HEK293 (cell line): ENCODE data around the gene ATP2B3.

ENCODE experiments used
- CTCF ChIA-PET: fragments of 350-600 bp; formaldehyde crosslinking; extraction: SDS; loops from one replicate; lab custom pipeline; 2021; ENCODE audit warnings: antibody characterized with exemption; lab: Yijun Ruan, JAX
- POLR2A ChIA-PET: fragments of 300-600 bp; formaldehyde crosslinking; extraction: SDS; loops from one replicate; lab custom pipeline; 2020; ENCODE audit warnings: antibody characterized with exemption, inconsistent platforms; lab: Yijun Ruan, JAX
- H3K27ac ChIP-seq: fragments of 200-500 bp; sonication (Bioruptor generic); 2 replicates; pipeline ENCODE4 v1.5.1; 2014; ENCODE audit warnings: low read depth, low read length, control low read depth, inconsistent platforms; ENCODE audit errors: extremely low read depth
- H3K36me3 ChIP-seq, 2 experiments: fragments of 200-500 bp in 1 of 2; sonication (Bioruptor generic) in 1 of 2; 1 replicate in 1 of 2; 2 replicates in 1 of 2; pipeline ENCODE4 v1.5.1; 2014 to 2017; ENCODE audit warnings: inconsistent platforms in 2 of 2, low read length in 2 of 2; ENCODE audit not compliant: control insufficient read depth in 2 of 2, insufficient read depth in 1 of 2
- H3K4me1 ChIP-seq: fragments of 200-500 bp; sonication (Bioruptor generic); 2 replicates; pipeline ENCODE4 v1.5.1; 2014; ENCODE audit warnings: mild to moderate bottlenecking, low read length, inconsistent platforms; ENCODE audit not compliant: control insufficient read depth, insufficient read depth
- H3K4me3 ChIP-seq: 2 replicates; pipeline ENCODE4 v1.5.1; 2011; ENCODE audit warnings: low read depth, mild to moderate bottlenecking, control low read depth, low read length, moderate library complexity
- H3K9me3 ChIP-seq: fragments of 200-500 bp; sonication (Bioruptor generic); 2 replicates; pipeline ENCODE4 v1.5.1; 2014; ENCODE audit warnings: low read depth, low read length, inconsistent platforms; ENCODE audit not compliant: control insufficient read depth, insufficient read depth
- EGR2 ChIP-seq: fragments of 450-650 bp; formaldehyde crosslinking; IDR thresholded peaks from 2 replicates; pipeline ENCODE4 v1.5.1; 2016; ENCODE audit warnings: low read depth, missing biosample characterization, missing genetic modification characterization
- INSM2 ChIP-seq: fragments of 450-650 bp; formaldehyde crosslinking; IDR thresholded peaks from 2 replicates; pipeline ENCODE4 v1.5.1; 2016; ENCODE audit warnings: missing biosample characterization, missing genetic modification characterization
- ZBTB8A ChIP-seq: fragments of 450-650 bp; formaldehyde crosslinking; IDR thresholded peaks from 2 replicates; pipeline ENCODE4 v1.5.1; 2016; ENCODE audit warnings: missing biosample characterization, missing genetic modification characterization
- ZFHX2 ChIP-seq: fragments of 450-650 bp; formaldehyde crosslinking; conservative IDR thresholded peaks from 2 replicates; pipeline ENCODE4 v1.5.1; 2016; ENCODE audit warnings: missing biosample characterization, missing genetic modification characterization
- ZNF114 ChIP-seq: fragments of 450-650 bp; formaldehyde crosslinking; IDR thresholded peaks from 2 replicates; pipeline ENCODE4 v1.5.0; 2017; ENCODE audit warnings: missing biosample characterization, missing genetic modification characterization
- ZNF184 ChIP-seq: fragments of 450-650 bp; IDR thresholded peaks from 2 replicates; pipeline ENCODE4 v1.5.1; 2018; ENCODE audit warnings: missing biosample characterization, mild to moderate bottlenecking, missing genetic modification characterization
- ZNF221 ChIP-seq: fragments of 450-650 bp; formaldehyde crosslinking; IDR thresholded peaks from 2 replicates; pipeline ENCODE4 v1.5.1; 2017; ENCODE audit warnings: missing biosample characterization, missing genetic modification characterization, borderline replicate concordance
- ZNF404 ChIP-seq: fragments of 450-650 bp; formaldehyde crosslinking; IDR thresholded peaks from 2 replicates; pipeline ENCODE4 v1.5.1; 2017; ENCODE audit warnings: missing biosample characterization, missing genetic modification characterization
- ZNF449 ChIP-seq: fragments of 450-650 bp; formaldehyde crosslinking; IDR thresholded peaks from 2 replicates; pipeline ENCODE4 v1.5.1; 2017; ENCODE audit warnings: missing biosample characterization, mild to moderate bottlenecking, missing genetic modification characterization, moderate library complexity
- ZNF544 ChIP-seq: fragments of 450-650 bp; formaldehyde crosslinking; IDR thresholded peaks from 2 replicates; pipeline ENCODE4 v1.5.0; 2017; ENCODE audit warnings: missing biosample characterization, missing genetic modification characterization
- ZNF571 ChIP-seq: fragments of 450-650 bp; formaldehyde crosslinking; IDR thresholded peaks from 2 replicates; pipeline ENCODE4 v1.5.0; 2017; ENCODE audit warnings: missing biosample characterization, missing genetic modification characterization
- ZNF707 ChIP-seq: fragments of 450-650 bp; formaldehyde crosslinking; IDR thresholded peaks from 2 replicates; pipeline ENCODE4 v1.5.1; 2016; ENCODE audit warnings: missing biosample characterization, missing genetic modification characterization
- ZNF776 ChIP-seq: fragments of 450-650 bp; formaldehyde crosslinking; IDR thresholded peaks from 2 replicates; pipeline ENCODE4 v1.5.0; 2017; ENCODE audit warnings: missing biosample characterization, missing genetic modification characterization, borderline replicate concordance
- TF ChIP-seq, protein P1 (sequence below): fragments of 450-650 bp; formaldehyde crosslinking; IDR thresholded peaks from 2 replicates; pipeline ENCODE4 v1.5.1; 2016; ENCODE audit warnings: missing biosample characterization, missing genetic modification characterization, borderline replicate concordance
- TF ChIP-seq, protein P2 (sequence below): fragments of 450-650 bp; formaldehyde crosslinking; IDR thresholded peaks from 2 replicates; pipeline ENCODE4 v1.5.1; 2017; ENCODE audit warnings: missing biosample characterization, missing genetic modification characterization
- TF ChIP-seq, protein P3 (sequence below): fragments of 450-650 bp; formaldehyde crosslinking; IDR thresholded peaks from 2 replicates; pipeline ENCODE4 v1.5.1; 2016; ENCODE audit warnings: missing biosample characterization, missing genetic modification characterization
- TF ChIP-seq, protein P4 (sequence below): fragments of 450-650 bp; formaldehyde crosslinking; IDR thresholded peaks from 2 replicates; pipeline ENCODE4 v1.5.1; 2016; ENCODE audit warnings: missing biosample characterization, missing genetic modification characterization
- TF ChIP-seq, protein P5 (sequence below): fragments of 450-650 bp; formaldehyde crosslinking; IDR thresholded peaks from 2 replicates; pipeline ENCODE4 v1.5.1; 2016; ENCODE audit warnings: missing biosample characterization, missing genetic modification characterization

Gene ATP2B3

GRCh38 chrX:153513265-153513664, 4.2 kb upstream of the ATP2B3 start:
- Histone ChIP-seq H3K9me3 (no peaks in the 10 kb centered on the region), H3K4me3 (no peak overlapping the region), H3K36me3 (no peaks in the 10 kb centered on the region), H3K27ac (no peak overlapping the region), H3K4me1 (no peaks in the 10 kb centered on the region)
- TF ChIP-seq, protein P1, sequence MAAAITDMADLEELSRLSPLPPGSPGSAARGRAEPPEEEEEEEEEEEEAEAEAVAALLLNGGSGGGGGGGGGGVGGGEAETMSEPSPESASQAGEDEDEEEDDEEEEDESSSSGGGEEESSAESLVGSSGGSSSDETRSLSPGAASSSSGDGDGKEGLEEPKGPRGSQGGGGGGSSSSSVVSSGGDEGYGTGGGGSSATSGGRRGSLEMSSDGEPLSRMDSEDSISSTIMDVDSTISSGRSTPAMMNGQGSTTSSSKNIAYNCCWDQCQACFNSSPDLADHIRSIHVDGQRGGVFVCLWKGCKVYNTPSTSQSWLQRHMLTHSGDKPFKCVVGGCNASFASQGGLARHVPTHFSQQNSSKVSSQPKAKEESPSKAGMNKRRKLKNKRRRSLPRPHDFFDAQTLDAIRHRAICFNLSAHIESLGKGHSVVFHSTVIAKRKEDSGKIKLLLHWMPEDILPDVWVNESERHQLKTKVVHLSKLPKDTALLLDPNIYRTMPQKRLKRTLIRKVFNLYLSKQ (tag by site-specific recombination) = 0 out of 2 replicates have a peak, but pooled peaks have one; percentile 18
- TF ChIP-seq ZNF114 (tag by site-specific recombination) (no peak), EGR2 (tag by site-specific recombination) (peak; percentile 20; the same call in 1 of the 2 replicates), ZNF184 (no peak), ZNF221 (tag by site-specific recombination) (no peak), ZFHX2 (tag by site-specific recombination) (peak; percentile 8), ZNF707 (tag by site-specific recombination) (no peak), ZNF776 (tag by site-specific recombination) (no peak), ZNF544 (tag by site-specific recombination) (0 out of 2 replicates have a peak, but pooled peaks have one; percentile 15), ZNF571 (tag by site-specific recombination) (peak; percentile 82; the same call in 1 of the 2 replicates)
- TF ChIP-seq, protein P2, sequence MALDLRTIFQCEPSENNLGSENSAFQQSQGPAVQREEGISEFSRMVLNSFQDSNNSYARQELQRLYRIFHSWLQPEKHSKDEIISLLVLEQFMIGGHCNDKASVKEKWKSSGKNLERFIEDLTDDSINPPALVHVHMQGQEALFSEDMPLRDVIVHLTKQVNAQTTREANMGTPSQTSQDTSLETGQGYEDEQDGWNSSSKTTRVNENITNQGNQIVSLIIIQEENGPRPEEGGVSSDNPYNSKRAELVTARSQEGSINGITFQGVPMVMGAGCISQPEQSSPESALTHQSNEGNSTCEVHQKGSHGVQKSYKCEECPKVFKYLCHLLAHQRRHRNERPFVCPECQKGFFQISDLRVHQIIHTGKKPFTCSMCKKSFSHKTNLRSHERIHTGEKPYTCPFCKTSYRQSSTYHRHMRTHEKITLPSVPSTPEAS = peak; percentile 83
- ChIA-PET CTCF (no interaction called here), POLR2A (no interaction called here)

GRCh38 chrX:153514259-153514658, 3.2 kb upstream of the ATP2B3 start:
- Histone ChIP-seq H3K4me3 (no peak overlapping the region), H3K4me1 (no peaks in the 10 kb centered on the region), H3K9me3 (no peaks in the 10 kb centered on the region), H3K27ac (no peak overlapping the region), H3K36me3 (no peaks in the 10 kb centered on the region)
- POLR2A ChIA-PET = no interaction called here
- CTCF ChIA-PET = interaction anchor here (1.8 kb wide), 1 partner anchor 43 kb away, joined by 8 read pairs; the partner anchor contains the start of gene HAUS7
- TF ChIP-seq ZNF404 (tag by site-specific recombination) (no peak), ZNF184 (no peak), ZNF449 (no peak), ZBTB8A (tag by site-specific recombination) (no peak), INSM2 (tag by site-specific recombination) (no peak)
- TF ChIP-seq, protein P3, sequence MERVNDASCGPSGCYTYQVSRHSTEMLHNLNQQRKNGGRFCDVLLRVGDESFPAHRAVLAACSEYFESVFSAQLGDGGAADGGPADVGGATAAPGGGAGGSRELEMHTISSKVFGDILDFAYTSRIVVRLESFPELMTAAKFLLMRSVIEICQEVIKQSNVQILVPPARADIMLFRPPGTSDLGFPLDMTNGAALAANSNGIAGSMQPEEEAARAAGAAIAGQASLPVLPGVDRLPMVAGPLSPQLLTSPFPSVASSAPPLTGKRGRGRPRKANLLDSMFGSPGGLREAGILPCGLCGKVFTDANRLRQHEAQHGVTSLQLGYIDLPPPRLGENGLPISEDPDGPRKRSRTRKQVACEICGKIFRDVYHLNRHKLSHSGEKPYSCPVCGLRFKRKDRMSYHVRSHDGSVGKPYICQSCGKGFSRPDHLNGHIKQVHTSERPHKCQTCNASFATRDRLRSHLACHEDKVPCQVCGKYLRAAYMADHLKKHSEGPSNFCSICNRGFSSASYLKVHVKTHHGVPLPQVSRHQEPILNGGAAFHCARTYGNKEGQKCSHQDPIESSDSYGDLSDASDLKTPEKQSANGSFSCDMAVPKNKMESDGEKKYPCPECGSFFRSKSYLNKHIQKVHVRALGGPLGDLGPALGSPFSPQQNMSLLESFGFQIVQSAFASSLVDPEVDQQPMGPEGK (tag by site-specific recombination) = no peak
- TF ChIP-seq, protein P4, sequence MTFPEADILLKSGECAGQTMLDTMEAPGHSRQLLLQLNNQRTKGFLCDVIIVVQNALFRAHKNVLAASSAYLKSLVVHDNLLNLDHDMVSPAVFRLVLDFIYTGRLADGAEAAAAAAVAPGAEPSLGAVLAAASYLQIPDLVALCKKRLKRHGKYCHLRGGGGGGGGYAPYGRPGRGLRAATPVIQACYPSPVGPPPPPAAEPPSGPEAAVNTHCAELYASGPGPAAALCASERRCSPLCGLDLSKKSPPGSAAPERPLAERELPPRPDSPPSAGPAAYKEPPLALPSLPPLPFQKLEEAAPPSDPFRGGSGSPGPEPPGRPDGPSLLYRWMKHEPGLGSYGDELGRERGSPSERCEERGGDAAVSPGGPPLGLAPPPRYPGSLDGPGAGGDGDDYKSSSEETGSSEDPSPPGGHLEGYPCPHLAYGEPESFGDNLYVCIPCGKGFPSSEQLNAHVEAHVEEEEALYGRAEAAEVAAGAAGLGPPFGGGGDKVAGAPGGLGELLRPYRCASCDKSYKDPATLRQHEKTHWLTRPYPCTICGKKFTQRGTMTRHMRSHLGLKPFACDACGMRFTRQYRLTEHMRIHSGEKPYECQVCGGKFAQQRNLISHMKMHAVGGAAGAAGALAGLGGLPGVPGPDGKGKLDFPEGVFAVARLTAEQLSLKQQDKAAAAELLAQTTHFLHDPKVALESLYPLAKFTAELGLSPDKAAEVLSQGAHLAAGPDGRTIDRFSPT = no peak
- TF ChIP-seq, protein P5, sequence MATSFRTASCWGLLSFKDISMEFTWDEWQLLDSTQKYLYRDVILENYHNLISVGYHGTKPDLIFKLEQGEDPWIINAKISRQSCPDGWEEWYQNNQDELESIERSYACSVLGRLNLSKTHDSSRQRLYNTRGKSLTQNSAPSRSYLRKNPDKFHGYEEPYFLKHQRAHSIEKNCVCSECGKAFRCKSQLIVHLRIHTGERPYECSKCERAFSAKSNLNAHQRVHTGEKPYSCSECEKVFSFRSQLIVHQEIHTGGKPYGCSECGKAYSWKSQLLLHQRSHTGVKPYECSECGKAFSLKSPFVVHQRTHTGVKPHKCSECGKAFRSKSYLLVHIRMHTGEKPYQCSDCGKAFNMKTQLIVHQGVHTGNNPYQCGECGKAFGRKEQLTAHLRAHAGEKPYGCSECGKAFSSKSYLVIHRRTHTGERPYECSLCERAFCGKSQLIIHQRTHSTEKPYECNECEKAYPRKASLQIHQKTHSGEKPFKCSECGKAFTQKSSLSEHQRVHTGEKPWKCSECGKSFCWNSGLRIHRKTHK (tag by site-specific recombination) = no peak
- TF ChIP-seq, all 188 proteins: peak for 0
